GM23248 (cell line): ENCODE data around the gene MYH7B.

Source experiments
- EZH2 ChIP-seq: fragments of 200-600 bp; sonication (generic); IDR thresholded peaks from 2 replicates; pipeline ENCODE4 v1.6.1; 2018; ENCODE audit warnings: antibody characterized with exemption, mild to moderate bottlenecking; ENCODE audit not compliant: insufficient read depth, poor library complexity, severe bottlenecking
- EZH2phosphoT487 ChIP-seq: fragments of 200-600 bp; sonication (generic); IDR thresholded peaks from 2 replicates; pipeline ENCODE4 v1.6.1; 2018; ENCODE audit warnings: antibody characterized with exemption, moderate library complexity, mild to moderate bottlenecking, low read depth; ENCODE audit not compliant: insufficient read depth

DNA sequence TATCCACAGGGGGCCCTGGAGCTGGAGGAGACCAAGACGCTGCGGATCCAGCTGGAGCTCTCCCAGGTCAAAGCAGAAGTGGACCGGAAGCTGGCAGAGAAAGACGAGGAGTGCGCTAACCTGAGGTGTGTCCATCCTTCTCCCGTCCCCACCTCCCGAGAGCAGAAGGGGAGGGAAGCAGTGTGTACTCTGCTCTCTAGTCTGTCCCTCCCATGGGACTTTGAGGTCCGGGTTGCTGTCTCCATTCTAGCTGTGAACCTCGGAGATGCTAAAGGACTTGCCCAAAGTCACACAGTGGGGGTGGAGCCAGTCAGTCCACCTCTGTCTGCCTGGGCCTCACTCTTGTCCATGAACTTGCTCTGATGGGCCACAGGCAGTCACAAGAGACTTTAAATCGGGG is 44.1 kb downstream of the MYH7B start:
- TF ChIP-seq EZH2phosphoT487 (no peak), EZH2 (no peak)
